GM19239 (cell line): ENCODE measurements around the gene COX6B2.
"Not testable (repeated sequence)": the region's sequence is repeated elsewhere in the genome, so short reads cannot be mapped to it uniquely, and the experiment has no call there.

Source experiments
- DNase-seq: peaks from one replicate; pipeline ENCODE4 v3.0.0; 2011; ENCODE audit warnings: low spot score; ENCODE audit not compliant: insufficient read length
- FAIRE-seq: peaks from 2 replicates; lab custom pipeline; 2011; peaks lifted over from hg19 to GRCh38; lab: Jason Lieb, UNC

Gene COX6B2, protein sequence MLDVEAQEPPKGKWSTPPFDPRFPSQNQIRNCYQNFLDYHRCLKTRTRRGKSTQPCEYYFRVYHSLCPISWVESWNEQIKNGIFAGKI

DNA sequence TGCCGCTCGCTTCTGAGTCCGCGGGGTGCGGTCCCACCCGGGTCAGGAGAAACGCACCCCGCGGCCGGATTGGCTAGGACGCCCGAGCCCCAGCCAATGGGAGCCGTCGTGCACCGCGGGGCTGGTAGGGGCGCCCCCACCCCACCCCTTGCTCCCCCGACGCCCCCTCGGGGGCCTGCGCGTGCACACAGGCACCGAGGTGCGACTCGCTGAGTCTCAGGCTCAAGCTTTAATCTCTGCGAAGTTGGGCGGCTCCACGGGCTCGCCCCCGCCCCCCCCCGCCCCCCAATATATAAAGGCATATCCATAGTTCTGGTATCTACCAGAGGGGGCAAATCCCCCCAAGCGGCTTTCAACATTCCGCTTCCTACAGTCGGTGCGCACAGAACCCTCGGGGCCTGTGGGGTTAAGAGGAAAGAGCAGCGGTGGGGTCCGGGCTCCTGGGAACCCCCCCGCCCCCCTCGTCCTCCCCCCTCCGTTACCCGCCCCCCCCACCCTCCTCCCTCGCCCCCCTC, at the start of gene COX6B2:
COX6B2 (minus strand) TSS at position 22 of the 515 bp plus-strand sequence. CDS start 198 bp downstream, outside the sequence.
- no peak for DNase-seq
- FAIRE-seq: no peak

DNA sequence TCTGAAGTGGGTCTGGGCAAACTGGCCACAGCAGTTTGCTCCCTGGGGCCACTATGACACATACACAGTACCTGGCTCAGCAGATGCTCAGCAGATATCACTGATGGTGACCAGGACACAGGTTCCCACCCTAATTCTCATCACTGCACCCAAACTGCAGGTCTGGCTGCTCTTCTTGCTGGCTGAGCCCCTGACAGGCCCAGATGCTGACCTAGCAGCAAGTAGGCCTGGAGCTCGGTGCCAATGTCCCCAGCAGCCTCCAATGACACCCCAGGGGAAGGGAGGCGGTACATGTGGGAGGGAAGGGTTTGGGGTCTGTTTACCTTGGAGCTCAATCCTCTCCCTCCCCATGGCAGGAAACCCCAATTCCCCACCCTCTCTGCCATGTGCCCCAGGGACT, 48.0 kb upstream of the COX6B2 start:
- FAIRE-seq (no peak), DNase-seq (no peak)

DNA sequence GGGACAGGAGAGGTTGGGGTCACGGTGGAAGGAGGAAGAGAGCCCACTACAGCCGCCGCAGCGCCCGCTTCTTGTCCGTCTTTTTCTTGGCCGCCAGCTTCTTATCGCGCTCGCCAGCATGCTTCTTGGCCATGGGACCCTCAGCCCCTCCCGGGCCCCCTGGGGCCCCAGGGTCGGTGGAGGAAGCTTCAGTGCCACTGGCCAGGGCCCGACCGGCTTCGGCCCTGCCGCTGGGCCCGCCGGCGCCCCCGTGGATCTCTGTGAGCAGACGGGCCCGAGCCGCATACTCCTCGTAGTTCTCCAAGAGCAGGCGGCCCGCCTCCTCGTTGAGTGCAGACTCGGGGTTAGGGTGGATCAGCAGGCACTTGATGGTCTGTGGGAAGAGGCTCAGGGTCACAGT, 46.9 kb upstream of the COX6B2 start:
- not testable (repeated sequence) for FAIRE-seq, DNase-seq

DNA sequence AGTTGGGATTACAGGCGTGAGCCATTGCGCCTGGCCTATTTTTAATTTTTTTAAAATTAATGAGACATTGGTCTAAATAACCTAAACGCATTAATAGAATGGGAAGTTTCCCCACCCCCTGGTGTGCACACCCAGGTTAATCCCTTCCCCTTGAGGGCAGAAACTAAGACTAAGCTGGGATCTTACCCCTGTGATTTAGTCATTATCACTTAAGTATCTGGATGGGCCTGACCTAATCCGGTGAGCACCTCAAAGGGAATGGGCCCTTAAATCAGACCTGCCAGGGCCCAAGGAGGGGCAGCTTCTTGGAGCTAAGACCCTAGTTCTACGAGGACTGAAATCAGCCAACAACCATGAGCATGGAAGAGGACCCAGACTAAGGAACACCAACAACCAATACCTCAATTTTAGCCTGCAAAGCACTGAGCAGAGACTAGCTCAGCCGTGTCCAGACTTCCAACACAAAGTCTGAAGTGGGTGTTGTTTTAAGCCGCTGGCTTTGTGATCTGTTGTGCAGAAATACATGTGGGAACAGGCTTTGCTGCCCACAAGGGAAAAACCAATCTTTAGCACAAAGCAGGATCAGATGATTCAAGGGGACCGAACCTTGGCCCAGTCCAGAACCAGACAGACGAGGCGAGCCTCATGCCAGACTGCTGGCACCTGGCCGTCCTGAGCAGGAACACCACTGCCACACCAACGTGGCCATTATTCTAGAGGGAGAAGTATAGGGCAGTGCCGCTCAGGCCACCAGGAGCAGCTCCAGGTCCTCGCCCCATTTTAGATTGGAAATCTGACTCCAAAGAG, 46.0 kb upstream of the COX6B2 start:
- DNase-seq: no peak
- no peak for FAIRE-seq

DNA sequence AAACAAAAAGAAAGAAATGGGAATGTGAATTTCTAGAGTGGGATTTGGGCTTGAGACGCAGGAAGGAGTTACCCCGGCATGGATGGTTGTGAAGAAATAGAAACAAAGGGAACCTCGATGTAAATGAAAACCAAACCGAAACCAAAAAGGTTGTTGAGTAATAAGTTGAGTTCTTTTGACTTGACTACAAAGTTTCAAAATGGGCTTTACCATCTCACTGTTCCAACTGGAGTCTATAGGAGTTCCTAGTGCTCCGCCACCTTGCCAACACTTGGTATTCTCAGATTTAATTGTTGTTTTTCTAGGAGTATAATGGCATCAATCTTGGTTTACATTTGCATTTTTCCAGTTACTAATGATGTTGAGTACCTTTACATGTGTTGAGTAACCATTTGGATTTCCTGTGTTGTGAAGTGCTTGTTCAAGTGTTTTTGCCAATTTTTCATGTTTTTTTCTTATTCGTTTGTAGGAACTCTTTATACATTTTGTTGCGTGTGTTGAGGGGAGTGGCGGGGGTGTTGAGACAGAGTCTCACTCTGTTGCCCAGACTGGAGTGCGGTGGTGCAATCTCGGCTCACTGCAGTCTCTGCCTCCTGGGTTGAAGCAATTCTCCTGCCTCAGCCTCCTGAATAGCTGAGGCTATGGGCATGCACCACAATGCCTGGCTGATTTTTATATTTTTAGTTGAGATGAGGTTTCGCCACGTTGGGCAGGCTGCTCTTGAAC, 43.8 kb upstream of the COX6B2 start:
- FAIRE-seq (peak; percentile 61), DNase-seq (no peak)

DNA sequence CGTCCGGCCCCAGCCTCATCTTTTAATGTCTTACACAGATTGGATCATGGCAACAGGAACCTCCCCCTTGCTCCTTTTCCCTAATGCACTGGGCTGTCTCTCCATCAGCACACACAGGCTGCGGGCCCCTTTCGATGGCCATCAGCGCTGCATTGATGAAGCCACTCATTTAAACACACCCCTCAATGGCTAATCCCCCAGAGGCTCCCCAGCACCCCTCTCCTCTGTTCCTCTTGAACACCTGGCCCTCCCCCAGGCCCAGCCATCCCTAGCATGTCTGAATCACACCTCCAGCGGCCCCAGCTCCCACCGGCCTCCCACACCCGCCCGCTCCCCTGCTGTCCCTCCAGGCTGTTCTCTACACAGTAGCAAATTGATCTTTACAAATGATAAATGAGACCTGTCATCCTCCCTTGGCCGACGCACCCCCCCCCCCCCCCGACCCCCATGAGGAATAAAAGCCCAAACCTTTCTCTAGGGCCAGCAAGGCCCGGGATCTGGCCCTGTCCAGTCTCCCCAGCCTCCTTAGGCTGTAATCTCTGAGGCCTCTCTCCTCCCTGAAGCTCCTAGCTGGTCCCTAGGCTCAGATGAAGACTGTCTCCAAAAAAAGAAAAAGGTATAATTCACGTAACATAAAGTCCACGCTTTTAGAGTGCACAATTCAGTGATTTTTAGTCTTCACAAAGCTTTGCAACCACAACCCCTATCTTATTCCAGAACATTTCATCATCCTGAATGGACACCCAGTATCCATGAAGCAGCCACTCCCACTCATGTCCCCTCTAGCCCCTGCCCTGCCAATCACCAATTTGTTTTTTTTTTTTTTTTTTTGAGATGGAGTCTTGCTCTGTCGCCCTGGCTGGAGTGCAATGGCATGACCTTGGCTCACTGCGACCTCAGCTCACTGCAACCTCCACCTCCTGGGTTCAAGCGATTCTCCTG, 38.6 kb upstream of the COX6B2 start:
- FAIRE-seq (no peak), DNase-seq (no peak)

DNA sequence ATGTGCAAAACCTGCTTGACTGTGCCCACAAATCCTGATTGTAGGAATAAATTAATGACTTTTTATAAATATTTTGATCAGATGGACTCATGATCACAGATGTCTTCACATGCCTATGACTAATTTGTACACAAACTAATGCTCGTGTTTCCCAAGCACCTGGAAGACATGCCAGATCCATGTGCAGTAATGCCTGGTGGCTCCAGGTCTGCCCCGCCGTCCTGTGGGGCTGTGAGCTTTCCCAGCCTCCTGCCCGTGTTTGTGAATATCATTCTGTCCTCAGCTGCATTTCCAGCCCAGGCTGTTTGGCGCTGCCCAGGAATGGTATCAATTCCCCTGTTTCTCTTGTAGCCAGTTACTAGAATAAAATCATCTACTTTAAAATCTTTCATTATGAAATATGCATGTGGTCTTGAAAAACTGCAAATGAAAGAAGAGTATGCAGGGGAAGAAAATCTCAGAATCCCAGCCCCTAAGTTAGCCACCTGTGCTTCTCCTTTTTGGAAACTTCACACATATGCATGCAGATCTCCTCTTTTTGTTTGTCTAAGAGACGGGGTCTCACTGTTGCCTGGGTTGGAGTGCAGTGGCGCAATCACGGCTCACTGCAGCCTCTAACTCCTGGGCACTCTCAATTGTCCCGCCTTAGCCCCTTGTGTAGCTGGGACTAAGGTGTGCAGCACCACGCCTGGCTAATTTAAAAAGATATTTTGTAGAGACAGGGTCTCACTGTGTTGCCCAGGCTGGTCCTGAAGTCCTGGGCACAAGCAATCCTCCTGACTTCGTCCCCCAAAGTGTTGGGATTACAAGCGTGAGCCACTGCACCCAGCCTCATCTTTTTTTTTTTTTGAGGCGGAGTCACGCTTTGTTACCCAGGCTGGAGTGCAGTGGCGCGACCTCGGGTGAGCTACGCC, 37.4 kb upstream of the COX6B2 start:
- FAIRE-seq (no peak), DNase-seq (no peak)

DNA sequence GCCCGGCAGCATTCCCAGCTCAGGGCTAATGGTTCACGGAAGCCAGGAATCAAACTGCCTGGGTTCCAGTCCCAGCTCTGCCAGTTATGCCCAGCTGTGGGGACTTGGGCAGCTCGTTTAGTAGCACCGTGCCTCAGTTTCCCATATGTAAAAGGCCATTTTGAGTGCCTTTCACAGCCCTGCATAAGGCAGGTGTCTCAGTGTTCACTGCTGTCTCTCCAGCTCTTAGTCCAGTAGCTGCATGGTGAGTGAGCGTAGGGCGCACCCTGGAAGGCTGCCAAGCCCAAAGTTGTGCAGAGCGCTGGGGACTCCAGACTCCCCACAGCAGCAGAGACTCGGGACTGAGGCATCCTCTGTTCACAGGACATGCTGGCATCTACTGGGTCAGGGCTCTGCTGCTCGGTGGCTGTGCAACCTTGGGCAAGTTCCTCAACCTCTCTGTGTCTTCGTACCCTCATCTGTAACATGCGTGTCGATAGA, 36.7 kb upstream of the COX6B2 start:
- no peak for DNase-seq
- FAIRE-seq: no peak

DNA sequence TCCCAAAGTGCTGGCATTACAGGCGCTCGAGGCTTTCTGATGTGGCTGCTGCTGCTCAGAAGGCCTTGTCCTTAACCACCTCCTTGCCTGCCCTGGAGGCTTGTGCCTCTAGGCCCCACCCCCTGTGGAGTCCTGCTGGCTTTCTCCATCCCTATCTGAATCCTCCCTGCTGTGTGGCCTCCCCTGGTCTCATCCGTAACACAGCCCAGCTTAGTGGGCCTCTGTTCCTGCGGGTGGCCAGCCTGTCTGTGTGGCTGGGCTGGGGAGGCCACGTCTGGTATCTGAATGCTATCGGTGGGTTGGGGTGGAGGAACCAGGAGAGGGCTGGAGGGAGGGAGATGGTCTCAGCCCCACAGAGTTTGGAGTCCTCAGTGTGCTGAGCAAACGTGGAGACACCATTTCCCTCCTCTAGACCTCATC, 36.0 kb upstream of the COX6B2 start:
- no peak for DNase-seq
- no peak for FAIRE-seq

DNA sequence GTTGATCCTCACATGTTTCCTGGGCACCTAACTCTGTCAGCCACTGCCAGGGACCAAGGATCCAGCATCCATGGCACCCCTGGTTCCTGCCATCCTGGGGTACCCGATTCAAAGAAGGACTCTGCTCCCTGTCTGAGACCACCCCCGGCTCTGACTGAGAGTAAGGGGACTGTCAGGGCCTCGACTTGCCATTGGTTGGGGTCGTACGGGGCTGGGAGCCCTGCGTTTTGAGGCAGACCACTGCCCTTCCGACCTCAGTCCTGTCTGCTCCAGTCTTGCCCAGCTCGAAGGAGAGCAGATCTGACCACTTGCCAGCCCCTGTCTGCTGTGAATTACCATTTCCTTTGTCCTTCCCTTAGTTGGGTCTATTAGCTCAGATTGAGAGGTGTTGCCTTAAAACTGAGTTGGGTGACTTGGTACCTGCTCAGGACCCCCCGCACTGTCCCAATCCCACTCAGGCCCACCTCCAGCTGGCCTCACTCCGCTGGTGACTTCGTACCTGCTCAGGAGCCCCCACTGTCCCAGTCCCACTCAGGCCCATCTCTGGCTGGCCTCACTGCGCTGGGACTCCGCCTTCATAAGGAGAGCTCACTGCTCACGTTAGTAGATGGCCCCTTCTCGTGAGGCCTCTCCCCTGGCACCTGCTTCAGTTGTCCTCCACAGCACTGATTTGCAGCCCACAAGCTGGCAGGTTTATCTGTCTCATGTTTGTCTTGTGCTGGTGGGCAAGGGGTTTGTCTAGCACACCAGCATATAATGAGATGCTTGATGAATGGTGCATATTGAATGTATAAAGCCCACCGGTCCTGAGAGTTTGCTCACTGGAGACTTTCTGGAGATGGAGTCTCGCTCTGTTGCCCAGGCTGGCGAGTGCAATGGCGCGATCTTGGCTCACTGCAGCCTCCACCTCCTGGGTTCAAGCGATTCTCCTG, 35.1 kb upstream of the COX6B2 start:
- DNase-seq (no peak), FAIRE-seq (no peak)

DNA sequence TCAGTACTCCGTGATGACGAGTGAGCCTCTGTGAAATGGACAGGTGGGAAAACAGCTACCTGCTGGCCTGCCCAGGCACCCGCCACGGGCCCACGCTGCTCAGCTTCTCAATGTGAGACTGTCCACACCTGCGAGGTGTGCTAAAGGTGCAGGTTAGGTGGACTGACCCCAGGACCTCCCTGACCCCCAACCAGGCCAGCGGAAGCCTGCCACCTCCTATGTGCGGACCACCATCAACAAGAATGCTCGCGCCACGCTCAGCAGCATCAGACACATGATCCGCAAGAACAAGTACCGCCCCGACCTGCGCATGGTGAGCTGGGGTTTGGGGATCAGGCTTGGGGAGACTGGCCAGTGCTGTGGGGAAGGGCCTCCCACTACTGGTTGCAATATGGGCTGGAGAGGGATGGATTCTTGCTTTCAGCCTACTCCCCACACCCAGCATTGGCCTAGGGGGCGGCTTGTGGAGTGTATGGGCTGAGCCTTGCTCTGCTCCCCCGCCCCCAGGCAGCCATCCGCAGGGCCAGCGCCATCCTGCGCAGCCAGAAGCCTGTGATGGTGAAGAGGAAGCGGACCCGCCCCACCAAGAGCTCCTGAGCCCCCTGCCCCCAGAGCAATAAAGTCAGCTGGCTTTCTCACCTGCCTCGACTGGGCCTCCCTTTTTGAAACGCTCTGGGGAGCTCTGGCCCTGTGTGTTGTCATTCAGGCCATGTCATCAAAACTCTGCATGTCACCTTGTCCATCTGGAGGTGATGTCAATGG, 33.4 kb upstream of the COX6B2 start:
- DNase-seq: no peak
- FAIRE-seq: no peak

DNA sequence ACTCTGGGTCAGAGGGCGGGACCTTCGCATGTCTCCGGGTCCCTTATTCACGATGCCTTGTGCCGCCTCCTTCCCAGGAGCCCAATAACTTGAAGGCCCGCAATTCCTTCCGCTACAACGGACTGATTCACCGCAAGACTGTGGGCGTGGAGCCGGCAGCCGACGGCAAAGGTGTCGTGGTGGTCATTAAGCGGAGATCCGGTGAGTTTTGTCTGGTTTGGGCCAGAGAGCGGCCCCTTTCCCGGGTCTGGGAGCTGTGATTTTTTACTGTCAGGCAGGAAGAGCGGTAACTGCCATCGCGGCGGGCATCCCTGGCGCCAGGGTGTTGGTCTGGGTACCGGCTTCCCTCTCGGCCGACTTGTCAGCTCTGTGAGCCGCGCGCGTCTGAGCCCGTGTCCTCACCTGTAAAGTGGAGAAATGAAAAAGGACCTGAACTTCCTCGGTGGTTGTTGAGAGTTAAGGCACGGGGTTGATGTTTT, 32.0 kb upstream of the COX6B2 start:
- FAIRE-seq (no peak), DNase-seq (no peak)

DNA sequence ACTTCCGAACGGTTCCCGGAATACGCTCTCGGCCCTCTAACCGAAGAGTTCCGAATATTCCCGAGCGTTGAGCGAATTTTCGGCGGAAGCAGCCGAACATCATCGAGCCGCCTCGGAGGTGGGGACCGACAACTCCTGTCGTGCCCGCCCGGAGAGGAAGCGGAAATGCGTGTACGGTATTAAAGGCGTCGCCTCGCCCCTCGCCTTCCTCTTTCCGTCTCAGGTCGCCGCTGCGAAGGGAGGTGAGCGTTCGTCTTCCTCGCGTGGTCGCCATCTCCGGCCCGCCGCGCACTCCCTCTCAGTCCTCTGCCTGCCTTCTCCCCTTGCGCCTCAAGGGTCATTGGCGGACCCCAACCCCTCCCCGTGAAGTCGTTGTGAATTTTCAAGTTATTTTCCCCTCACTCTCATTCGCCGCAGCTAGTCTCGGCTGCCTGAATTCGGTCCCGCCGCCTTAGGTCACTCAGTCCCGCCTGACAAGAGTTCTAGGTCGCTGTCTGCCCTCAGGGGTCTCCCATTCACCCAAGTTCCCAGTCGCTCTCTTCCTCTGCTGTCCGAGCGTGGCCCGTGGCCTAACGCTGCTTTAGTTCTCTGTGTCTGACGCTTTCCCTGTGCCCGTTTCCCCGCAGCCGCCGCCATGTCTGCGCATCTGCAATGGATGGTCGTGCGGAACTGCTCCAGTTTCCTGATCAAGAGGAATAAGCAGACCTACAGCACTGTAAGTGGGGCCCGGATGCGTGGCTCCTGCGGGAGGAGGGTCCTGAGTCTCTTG, 31.4 kb upstream of the COX6B2 start, which contains the start of gene RPL28:
RPL28 (plus strand) TSS at position 209 of the 769 bp plus-strand sequence; CDS start at position 635, 426 bp downstream.
- DNase-seq (peak; percentile 94), FAIRE-seq (peak; percentile 96)

DNA sequence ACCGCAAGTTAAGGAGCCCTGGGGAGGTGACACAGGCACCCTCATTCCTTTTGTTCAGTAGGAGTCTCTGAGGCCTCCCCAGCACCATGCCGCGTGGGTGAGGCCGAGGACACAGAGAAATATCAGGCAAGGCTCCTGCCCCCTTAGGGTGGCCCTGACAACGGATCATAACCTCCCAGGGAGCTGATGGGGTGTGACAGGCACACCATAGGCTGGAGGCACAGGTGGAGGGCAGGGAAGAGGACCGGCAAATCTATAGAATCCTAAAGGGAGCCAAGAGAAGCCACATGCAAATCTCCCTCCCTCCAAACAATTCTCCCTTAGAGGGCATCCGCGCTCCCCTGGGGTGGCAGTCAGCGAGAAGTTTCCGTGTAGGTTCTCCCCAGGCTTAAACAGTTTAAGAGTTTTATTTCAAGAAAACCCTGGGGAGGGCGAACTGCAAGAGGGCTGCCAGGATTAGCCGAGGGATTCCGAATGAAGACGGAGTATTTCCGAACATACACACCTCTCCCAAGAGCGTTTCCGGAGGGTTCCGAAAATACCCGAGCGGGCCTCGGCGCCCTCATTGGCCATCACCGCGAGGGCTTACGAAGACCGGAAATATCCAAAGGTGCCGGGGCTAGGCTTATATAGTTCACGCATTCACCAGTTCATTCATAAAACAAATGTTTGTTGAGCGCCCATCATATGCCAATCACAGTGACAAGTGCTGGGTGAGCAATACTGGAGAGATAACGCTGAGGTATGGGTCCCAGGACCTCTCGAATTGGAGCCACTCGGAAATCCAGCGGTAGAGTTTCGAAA, 30.6 kb upstream of the COX6B2 start:
- FAIRE-seq: no peak

More for the DNA sequence above, 30.6 kb upstream of the COX6B2 start:
- peak; percentile 93 for DNase-seq
